ENCODE measurements around the gene C4orf50. TPM values are rescaled to one million over a fixed set of nuclear protein-coding genes. Genes with fewer than 3 reads are reported as not detected.

Gene C4orf50
- polyA plus RNA-seq, 3 donors, result not detected

DNA sequence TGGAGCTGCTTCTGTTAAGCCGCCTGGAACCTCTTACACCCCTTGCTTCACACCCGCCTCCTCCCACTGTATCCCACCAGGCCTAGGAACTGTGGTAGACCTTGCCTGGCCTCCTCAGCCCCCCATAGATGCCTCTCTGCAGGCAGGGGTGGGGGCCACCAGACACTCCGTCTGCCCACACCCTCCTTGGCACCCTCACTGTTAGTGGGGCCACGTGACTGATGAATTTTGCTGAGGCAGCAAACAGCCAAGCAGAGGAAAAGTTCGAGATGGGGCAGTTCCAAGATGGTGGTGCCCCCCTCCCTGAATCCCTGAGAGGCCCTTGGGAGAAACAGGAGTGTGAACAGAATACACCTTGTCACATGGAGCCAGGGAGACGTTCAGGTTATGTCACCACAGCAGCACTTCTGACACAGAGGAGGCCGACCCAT, 41.2 kb upstream of the C4orf50 start:
- TF ChIP-seq, protein P1, sequence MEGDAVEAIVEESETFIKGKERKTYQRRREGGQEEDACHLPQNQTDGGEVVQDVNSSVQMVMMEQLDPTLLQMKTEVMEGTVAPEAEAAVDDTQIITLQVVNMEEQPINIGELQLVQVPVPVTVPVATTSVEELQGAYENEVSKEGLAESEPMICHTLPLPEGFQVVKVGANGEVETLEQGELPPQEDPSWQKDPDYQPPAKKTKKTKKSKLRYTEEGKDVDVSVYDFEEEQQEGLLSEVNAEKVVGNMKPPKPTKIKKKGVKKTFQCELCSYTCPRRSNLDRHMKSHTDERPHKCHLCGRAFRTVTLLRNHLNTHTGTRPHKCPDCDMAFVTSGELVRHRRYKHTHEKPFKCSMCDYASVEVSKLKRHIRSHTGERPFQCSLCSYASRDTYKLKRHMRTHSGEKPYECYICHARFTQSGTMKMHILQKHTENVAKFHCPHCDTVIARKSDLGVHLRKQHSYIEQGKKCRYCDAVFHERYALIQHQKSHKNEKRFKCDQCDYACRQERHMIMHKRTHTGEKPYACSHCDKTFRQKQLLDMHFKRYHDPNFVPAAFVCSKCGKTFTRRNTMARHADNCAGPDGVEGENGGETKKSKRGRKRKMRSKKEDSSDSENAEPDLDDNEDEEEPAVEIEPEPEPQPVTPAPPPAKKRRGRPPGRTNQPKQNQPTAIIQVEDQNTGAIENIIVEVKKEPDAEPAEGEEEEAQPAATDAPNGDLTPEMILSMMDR (IDR thresholded peaks at IDR 0.05), result no peak
- 92% methylated on average over 5 of the region's 7 CpGs for WGBS (ENCODE audit: insufficient coverage)
- Histone ChIP-seq H3K9ac (ENCODE audit: insufficient read depth, low read length, poor library complexity, severe bottlenecking) (no peak overlapping the region), H3K27me3 (ENCODE audit: control insufficient read depth in 2 of 2, insufficient read depth in 2 of 2, low read length in 2 of 2) (no peaks in the 10 kb centered on the region), H3K79me2 (ENCODE audit: insufficient read depth, low read length) (no peaks in the 10 kb centered on the region), H3K4me3 (replicated peaks in 1 of 3; ENCODE audit: low read depth in 2 of 3, low read length in 3 of 3) (no peak overlapping the region), H3K4me1 (ENCODE audit: control insufficient read depth in 1 of 2, insufficient read depth in 2 of 2, low read length in 2 of 2) (no peaks in the 10 kb centered on the region), H3K9me3 (replicated peaks in 1 of 2; ENCODE audit: control insufficient read depth in 1 of 2, insufficient read depth in 1 of 2, low read length in 2 of 2) (peaks cover 55 to 65% of the 10 kb centered on the region in 2 donors), H4K20me1 (ENCODE audit: insufficient read depth, low read length) (no peaks in the 10 kb centered on the region), H3K36me3 (replicated peaks in 1 of 2; ENCODE audit: control insufficient read depth in 1 of 2, insufficient read depth in 2 of 2, low read length in 2 of 2) (no peaks in the 10 kb centered on the region), H2AFZ (ENCODE audit: insufficient read depth, low read depth, low read length, poor library complexity, severe bottlenecking) (no peak overlapping the region), H3K27ac (ENCODE audit: low read depth in 1 of 2, low read length in 2 of 2) (no peak overlapping the region), H3K4me2 (replicated peaks; ENCODE audit: extremely low read depth, low read length, poor library complexity, severe bottlenecking) (no peak overlapping the region)
- Mint-ChIP-seq H3K4me1 (no peaks in the 10 kb centered on the region), H3K4me3 (no peak overlapping the region), H3K27me3 (ENCODE audit: low read depth in 3 of 3) (peaks cover 0 to 3% (median 0%) of the 10 kb centered on the region in 3 donors), H3K27ac (no peak overlapping the region), H3K36me3 (no peaks in the 10 kb centered on the region), H3K9me3 (peaks cover 38 to 57% (median 51%) of the 10 kb centered on the region in 7 donors)
- intact Hi-C loops (cut with micrococcal nuclease), result no loop called here
- DNase-seq, result no peak

DNA sequence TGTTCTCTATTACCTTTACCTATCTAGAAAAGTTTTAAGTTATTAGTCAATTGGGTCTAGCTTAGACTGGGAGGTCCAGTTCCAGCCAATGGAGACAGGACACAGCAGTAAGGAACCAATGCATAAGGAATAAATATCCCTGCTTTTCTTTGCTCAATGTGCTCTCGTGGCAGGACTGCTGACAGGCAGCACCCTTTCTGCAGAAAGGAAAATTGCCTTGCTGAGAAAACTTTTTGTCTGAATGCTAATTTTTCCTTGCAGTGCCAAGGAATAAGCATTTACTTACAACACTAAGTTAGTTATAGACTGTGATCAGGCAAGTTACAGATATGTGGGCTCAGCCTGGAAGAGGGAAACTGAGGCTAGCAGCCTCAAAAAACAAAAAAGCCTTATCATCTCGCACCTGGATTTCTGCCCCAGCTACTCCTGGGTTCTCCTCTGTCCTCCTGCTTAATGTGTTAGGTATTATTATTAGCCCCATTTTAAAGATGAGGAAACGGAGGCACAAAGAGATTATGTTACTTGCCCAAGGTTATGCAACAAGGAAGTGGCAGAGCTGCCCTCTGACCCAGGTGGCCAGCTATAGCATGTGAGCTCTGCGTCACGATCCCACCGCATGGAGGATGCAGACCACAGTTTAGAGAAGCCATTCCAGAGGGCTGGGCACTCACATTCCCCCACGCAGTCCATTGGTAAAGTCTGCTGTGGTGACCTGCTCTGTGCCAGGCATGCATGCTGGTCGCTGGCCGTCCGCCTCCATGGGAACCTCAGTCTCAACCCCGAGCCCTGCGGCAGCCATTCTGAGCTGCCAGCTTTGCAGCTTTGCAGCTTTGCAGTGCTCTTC, 40.5 kb upstream of the C4orf50 start:
- Mint-ChIP-seq H3K27me3 (ENCODE audit: low read depth in 3 of 3) (peaks cover 0 to 3% (median 2%) of the 10 kb centered on the region in 3 donors), H3K36me3 (no peaks in the 10 kb centered on the region), H3K27ac (no peak overlapping the region), H3K4me1 (no peaks in the 10 kb centered on the region), H3K9me3 (peaks cover 38 to 57% (median 51%) of the 10 kb centered on the region in 7 donors), H3K4me3 (no peak overlapping the region)
- no peak overlapping the region for H3K9ac ChIP-seq (ENCODE audit: insufficient read depth, low read length, poor library complexity, severe bottlenecking)
- H3K9me3 ChIP-seq (replicated peaks in 1 of 2; ENCODE audit: control insufficient read depth in 1 of 2, insufficient read depth in 1 of 2, low read length in 2 of 2), result peaks cover 55 to 65% of the 10 kb centered on the region in 2 donors
- H4K20me1 ChIP-seq (ENCODE audit: insufficient read depth, low read length), result no peaks in the 10 kb centered on the region
- no peak for DNase-seq
- WGBS (ENCODE audit: insufficient coverage), result 97% methylated on average over 10 of the region's 12 CpGs
- H3K4me3 ChIP-seq (replicated peaks in 1 of 3; ENCODE audit: low read depth in 2 of 3, low read length in 3 of 3), result no peak overlapping the region
- no peaks in the 10 kb centered on the region for H3K27me3 ChIP-seq (ENCODE audit: control insufficient read depth in 2 of 2, insufficient read depth in 2 of 2, low read length in 2 of 2)
- H3K4me2 ChIP-seq (replicated peaks; ENCODE audit: extremely low read depth, low read length, poor library complexity, severe bottlenecking), result no peak overlapping the region
- intact Hi-C loops (cut with micrococcal nuclease), result no loop called here
- no peaks in the 10 kb centered on the region for H3K36me3 ChIP-seq (replicated peaks in 1 of 2; ENCODE audit: control insufficient read depth in 1 of 2, insufficient read depth in 2 of 2, low read length in 2 of 2)
- no peaks in the 10 kb centered on the region for H3K79me2 ChIP-seq (ENCODE audit: insufficient read depth, low read length)
- H2AFZ ChIP-seq (ENCODE audit: insufficient read depth, low read depth, low read length, poor library complexity, severe bottlenecking), result no peak overlapping the region
- H3K4me1 ChIP-seq (ENCODE audit: control insufficient read depth in 1 of 2, insufficient read depth in 2 of 2, low read length in 2 of 2), result no peaks in the 10 kb centered on the region
- TF ChIP-seq, protein P1 (IDR thresholded peaks at IDR 0.05), result no peak
- H3K27ac ChIP-seq (ENCODE audit: low read depth in 1 of 2, low read length in 2 of 2), result no peak overlapping the region
